Natural killer cell (primary cell): Measurements from ENCODE around the gene TBCD. TPM values are rescaled to one million over a fixed set of nuclear protein-coding genes. Genes with fewer than 3 reads are reported as not detected.
A peak's percentile ranks its signal among the peaks of the same experiment; 100 is the strongest.
"Not testable (repeated sequence)": the region's sequence is repeated elsewhere in the genome, so short reads cannot be mapped to it uniquely, and the experiment has no call there.

Experiments
- ATAC-seq, 3 donors: fragments of 150-1000 bp in 2 of 3; fragments of 200-7000 bp in 1 of 3; cut with Tn5 transposase; 1 replicate in 1 of 3; 2 replicates in 2 of 3; pipeline ENCODE4 v1.10.0; 2021; ENCODE audit warnings: mild to moderate bottlenecking in 2 of 3, moderate library complexity in 2 of 3
- DNase-seq, 2 donors: peaks; one replicate each; pipeline versions ENCODE4 v3.0.0 to v3.0.0-alpha.2; 2013 to 2021; ENCODE audit warnings: mixed read lengths in 1 of 2
- H3K27ac ChIP-seq: one replicate; pipeline ENCODE4 v1.5.1; 2013; ENCODE audit warnings: mild to moderate bottlenecking, low read length
- H3K27me3 ChIP-seq: one replicate; pipeline ENCODE4 v1.6.1; 2013; ENCODE audit warnings: low read length; ENCODE audit not compliant: control insufficient read depth, insufficient read depth
- H3K36me3 ChIP-seq: one replicate; pipeline ENCODE4 v1.6.1; 2013; ENCODE audit warnings: low read length; ENCODE audit not compliant: control insufficient read depth, insufficient read depth
- H3K4me1 ChIP-seq: one replicate; pipeline ENCODE4 v1.6.1; 2013; ENCODE audit warnings: low read length; ENCODE audit not compliant: control insufficient read depth, insufficient read depth
- H3K4me3 ChIP-seq: one replicate; pipeline ENCODE4 v1.5.1; 2013; ENCODE audit warnings: low read length
- H3K9me3 ChIP-seq: one replicate; pipeline ENCODE4 v1.6.1; 2013; ENCODE audit warnings: low read length; ENCODE audit not compliant: control insufficient read depth, insufficient read depth
- H3K27ac Mint-ChIP-seq, 2 donors: one replicate each; pipeline ENCODE4 v1.8.0; 2022; ENCODE audit warnings: mild to moderate bottlenecking in 2 of 2, mixed read lengths in 2 of 2, moderate library complexity in 1 of 2
- H3K27me3 Mint-ChIP-seq, 2 donors: one replicate each; pipeline ENCODE4 v1.8.0; 2022; ENCODE audit warnings: low read depth in 2 of 2, mixed read lengths in 2 of 2
- H3K36me3 Mint-ChIP-seq: one replicate; pipeline ENCODE4 v1.8.0; 2022; ENCODE audit warnings: mixed read lengths
- H3K4me1 Mint-ChIP-seq, 2 donors: one replicate each; pipeline ENCODE4 v1.8.0; 2022; ENCODE audit warnings: mixed read lengths in 2 of 2
- H3K4me3 Mint-ChIP-seq: one replicate; pipeline ENCODE4 v1.8.0; 2022; ENCODE audit warnings: mild to moderate bottlenecking, moderate library complexity, mixed read lengths
- H3K9me3 Mint-ChIP-seq, 2 donors: one replicate each; pipeline ENCODE4 v1.8.0; 2022; ENCODE audit warnings: mixed read lengths in 2 of 2
- CTCF ChIP-seq: fragments of 200-600 bp; IDR thresholded peaks from one replicate; pipeline ENCODE4 v1.8.0; 2022; ENCODE audit warnings: antibody characterized with exemption
- WGBS: methylation state at CpG from one replicate; pipeline ENCODE4 v1.1.7; 2013; ENCODE audit warnings: missing lambda C conversion rate; ENCODE audit not compliant: insufficient coverage; 5-methylcytosine and 5-hydroxymethylcytosine counted together
- intact Hi-C: fragments of 100-400 bp; cut with micrococcal nuclease; formaldehyde crosslinking; loops from one replicate; pipeline ENCODE4 v1.14.2; 2022
- total RNA-seq, 4 donors: library from RNA; stranded (reverse); fragments of 120-200 nt in 1 of 4; gene quantifications; one replicate each; pipeline versions ENCODE4 v1.2.3 to v1.2.4, GENCODE V29; 2013 to 2022

TBCD gene
- total RNA-seq, 3 donors from 2014 or later (not counting 1 experiment from before 2014, with no cell fraction given) = 92.0 to 149 (median 132) TPM

- 91% methylated on average over 15 of the region's 21 CpGs for WGBS
- H3K27me3 ChIP-seq, H3K9me3 Mint-ChIP-seq, DNase-seq, H3K27ac Mint-ChIP-seq, H3K27ac ChIP-seq, intact Hi-C loops, H3K27me3 Mint-ChIP-seq, H3K36me3 ChIP-seq, H3K4me3 Mint-ChIP-seq, H3K9me3 ChIP-seq, ATAC-seq, H3K4me3 ChIP-seq, H3K36me3 Mint-ChIP-seq: not testable (repeated sequence)
- H3K4me1 ChIP-seq = peaks cover 44% of the 10 kb centered on the region
- H3K4me1 Mint-ChIP-seq = peaks cover 39 to 42% of the 10 kb centered on the region in 2 donors
- peak; percentile 22 for TF ChIP-seq CTCF
Observed at GRCh38 chr17:82777778-82778375, 26.0 kb downstream of the TBCD start.

- intact Hi-C loops = no loop called here
- WGBS = 96% methylated on average over 23 of the region's 23 CpGs
- no peaks in the 10 kb centered on the region for H3K36me3 Mint-ChIP-seq
- Histone ChIP-seq H3K4me3 (no peak overlapping the region), H3K4me1 (peaks cover 45% of the 10 kb centered on the region), H3K36me3 (no peaks in the 10 kb centered on the region), H3K9me3 (no peaks in the 10 kb centered on the region), H3K27ac (no peak overlapping the region), H3K27me3 (no peaks in the 10 kb centered on the region)
- DNase-seq (no peak), ATAC-seq (no peak)
- H3K4me1 Mint-ChIP-seq = peaks cover 43 to 44% of the 10 kb centered on the region in 2 donors
- TF ChIP-seq CTCF = no peak
- H3K27ac Mint-ChIP-seq = no peak overlapping the region
- no peak overlapping the region for H3K4me3 Mint-ChIP-seq
- H3K9me3 Mint-ChIP-seq = no peaks in the 10 kb centered on the region
- no peaks in the 10 kb centered on the region for H3K27me3 Mint-ChIP-seq
Observed at GRCh38 chr17:82779541-82779940, 27.7 kb downstream of the TBCD start.

- Histone ChIP-seq H3K27me3 (no peaks in the 10 kb centered on the region), H3K36me3 (no peaks in the 10 kb centered on the region), H3K4me3 (no peak overlapping the region), H3K9me3 (no peaks in the 10 kb centered on the region), H3K27ac (no peak overlapping the region), H3K4me1 (peaks cover 38% of the 10 kb centered on the region)
- no peak for TF ChIP-seq CTCF
- H3K27ac Mint-ChIP-seq = no peak overlapping the region
- H3K4me3 Mint-ChIP-seq = no peak overlapping the region
- H3K4me1 Mint-ChIP-seq = peaks cover 37 to 40% of the 10 kb centered on the region in 2 donors
- H3K9me3 Mint-ChIP-seq = no peaks in the 10 kb centered on the region
- ATAC-seq = no peak
- 88% methylated on average over 12 of the region's 12 CpGs for WGBS
- H3K36me3 Mint-ChIP-seq = no peaks in the 10 kb centered on the region
- no peak for DNase-seq
- intact Hi-C loops = loop anchor here (5.0 kb wide), 3 partner anchors 82 to 113 kb away; no protein-coding TSS in a partner anchor
- no peaks in the 10 kb centered on the region for H3K27me3 Mint-ChIP-seq
Observed at GRCh38 chr17:82780195-82780594, 28.3 kb downstream of the TBCD start.
